Retina (tissue), 1 donor: ENCODE results near the gene URM1.
A peak's percentile ranks its signal among the peaks of the same experiment; 100 is the strongest.

Experiments used
- DNase-seq: peaks from one replicate; pipeline ENCODE4 v3.0.0-alpha.2; 2016

Gene URM1

DNA sequence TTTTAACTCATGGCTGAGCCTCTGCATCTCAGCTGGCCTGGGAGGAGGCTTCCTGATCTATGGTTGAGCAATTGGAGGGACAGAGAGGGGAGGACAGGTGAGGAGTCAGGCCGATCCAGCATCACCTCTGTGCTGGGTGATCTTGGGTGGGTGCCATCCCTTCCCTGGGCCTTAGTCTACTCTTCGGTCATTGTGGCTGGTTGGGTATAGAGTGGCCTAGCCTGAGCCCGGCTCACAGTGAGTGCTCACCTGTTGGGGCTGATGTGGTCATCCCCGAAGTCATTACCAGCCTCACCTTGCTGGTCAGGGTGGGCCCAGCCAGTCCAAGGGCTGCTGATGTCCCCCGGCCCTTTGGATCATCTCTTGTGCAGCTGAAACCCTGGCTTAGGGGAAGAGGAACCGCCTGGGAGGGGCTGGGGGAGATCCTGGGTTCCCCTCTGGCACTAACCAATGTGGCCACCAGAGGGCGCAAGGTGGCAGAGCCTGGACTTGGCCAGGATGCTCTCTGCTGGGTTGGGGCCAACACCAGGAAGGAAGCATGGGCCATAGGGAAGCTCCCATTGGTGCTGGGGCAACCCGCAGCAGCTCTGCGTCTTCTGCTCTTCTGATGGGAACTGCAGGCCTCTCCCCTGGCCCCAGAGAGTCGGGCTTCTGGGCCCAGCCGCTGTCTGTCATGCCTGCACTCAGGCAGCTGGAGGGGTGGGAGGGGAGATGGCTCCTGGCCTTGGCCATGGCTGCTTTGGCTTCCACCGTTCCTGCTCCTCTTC, 67.4 kb downstream of the URM1 start:
- DNase-seq, result peak; percentile 84

DNA sequence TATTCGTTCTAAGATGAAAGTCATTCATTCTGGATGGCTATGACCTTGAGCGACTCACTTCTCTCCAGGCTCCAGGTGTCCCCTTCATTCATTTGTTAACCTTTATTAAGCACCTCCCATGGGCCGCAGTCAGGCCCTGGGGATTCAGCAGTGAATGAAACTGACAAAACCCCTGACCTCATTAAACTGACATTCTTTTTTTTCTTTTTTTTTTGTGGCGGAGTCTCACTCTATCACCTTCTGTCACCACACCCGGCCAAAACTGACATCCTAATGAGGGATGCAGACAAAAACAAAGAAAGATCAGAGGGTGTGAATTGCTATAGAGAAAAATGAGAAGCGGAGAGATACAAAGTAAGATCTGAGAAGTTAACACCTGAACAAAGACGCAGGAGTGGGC, 68.1 kb downstream of the URM1 start:
- DNase-seq, result no peak
